Lower leg skin (tissue), 4 donors: Measurements from ENCODE around the gene TSPEAR. TPM values are rescaled to one million over a fixed set of nuclear protein-coding genes. Genes with fewer than 3 reads are reported as not detected.

Source experiments
- DNase-seq, 2 donors: peaks; one replicate each; pipeline ENCODE4 v3.0.0-alpha.2; 2019; ENCODE audit warnings: low spot score in 2 of 2
- H3K4me3 ChIP-seq: fragments of 200-600 bp; sonication (generic); 2 replicates; pipeline ENCODE4 v1.5.1; 2017; ENCODE audit warnings: mild to moderate bottlenecking, low read depth; ENCODE audit not compliant: poor library complexity, severe bottlenecking
- CTCF ChIP-seq, 3 donors: fragments of 450-650 bp; IDR thresholded peaks; one replicate each; pipeline ENCODE4 v1.5.1; 2016; ENCODE audit warnings: antibody characterized with exemption in 3 of 3, mild to moderate bottlenecking in 3 of 3, moderate library complexity in 2 of 3
- POLR2A ChIP-seq, 2 donors: fragments of 450-650 bp; IDR thresholded peaks; one replicate each; pipeline ENCODE4 v1.6.1; 2016 to 2017; ENCODE audit warnings: antibody characterized with exemption in 2 of 2, mild to moderate bottlenecking in 1 of 2, moderate library complexity in 1 of 2
- WGBS, 2 donors: methylation state at CpG; one replicate each; pipeline ENCODE4 v1.1.5; 2018; 5-methylcytosine and 5-hydroxymethylcytosine counted together
- intact Hi-C: fragments of 100-400 bp; cut with DNase I; formaldehyde crosslinking; loops from one replicate; pipeline ENCODE4 v1.15.0; 2023; ENCODE audit warnings: low total_unique reads
- total RNA-seq, 4 donors: library from RNA; depleted of rRNA; stranded (reverse); fragments of >200 nt; gene quantifications; one replicate each; pipeline ENCODE4 v1.1.0, GENCODE V29; 2016

TSPEAR gene
- total RNA-seq, 4 donors from 2014 or later: 0.06 TPM; not detected in 3

- no peak overlapping the region for H3K4me3 ChIP-seq
- TF ChIP-seq CTCF (IDR thresholded peaks at IDR 0.05): no peak
- no peak for TF ChIP-seq POLR2A (IDR thresholded peaks at IDR 0.05)
- 84 to 91% methylated on average over 5 of the region's 5 CpGs for WGBS, 2 donors
- DNase-seq: no peak
- intact Hi-C loops: no loop called here
Observed at GRCh38 chr21:44454058-44454457, 257.3 kb downstream of the TSPEAR start.

- intact Hi-C loops: no loop called here
- no peak overlapping the region for H3K4me3 ChIP-seq
- no peak for DNase-seq
- no peak for TF ChIP-seq CTCF (IDR thresholded peaks at IDR 0.05)
- 92 to 93% methylated on average over 3 of the region's 3 CpGs for WGBS, 2 donors
Observed at GRCh38 chr21:44453120-44453519, 258.3 kb downstream of the TSPEAR start.

- TF ChIP-seq CTCF (IDR thresholded peaks at IDR 0.05) (no peak), POLR2A (IDR thresholded peaks at IDR 0.05) (no peak)
- H3K4me3 ChIP-seq: no peak overlapping the region
- peak in 1 of 2 donors; percentile 77 for DNase-seq
- WGBS, 2 donors: 71 to 83% methylated on average over 14 of the region's 14 CpGs
- intact Hi-C loops: no loop called here
Observed at GRCh38 chr21:44450999-44451398, 260.4 kb downstream of the TSPEAR start.

GRCh38 chr21:44450402-44450801 lies 261.0 kb downstream of the TSPEAR start:
- intact Hi-C loops: no loop called here
- peak in 1 of 2 donors; percentile 75 for DNase-seq
- 74 to 76% methylated on average over 14 of the region's 14 CpGs for WGBS, 2 donors
- H3K4me3 ChIP-seq: no peak overlapping the region
- TF ChIP-seq POLR2A (IDR thresholded peaks at IDR 0.05): no peak
- no peak for TF ChIP-seq CTCF (IDR thresholded peaks at IDR 0.05)

- intact Hi-C loops: no loop called here
- 58 to 64% methylated on average over 20 to 26 of the region's 28 CpGs for WGBS, 2 donors
- peak in 1 of 2 donors; percentile 74 for DNase-seq
- TF ChIP-seq POLR2A (IDR thresholded peaks at IDR 0.05): no peak
- TF ChIP-seq CTCF (IDR thresholded peaks at IDR 0.05): no peak
- no peak overlapping the region for H3K4me3 ChIP-seq
Observed at GRCh38 chr21:44449473-44450363, 261.7 kb downstream of the TSPEAR start.
